GM21619 (cell line): Measurements from ENCODE around the gene ARL8A.
A peak's percentile ranks its signal among the peaks of the same experiment; 100 is the strongest.
"Not testable (repeated sequence)": the region's sequence is repeated elsewhere in the genome, so short reads cannot be mapped to it uniquely, and the experiment has no call there.

Experiments
- ATAC-seq: cut with Tn5 transposase; IDR thresholded peaks from one replicate; pipeline ENCODE4 v1.9.1; 2021; ENCODE audit not compliant: unreplicated experiment

Gene ARL8A

GRCh38 chr1:202143011-202143767 is 1.3 kb downstream of the ARL8A start:
- peak; percentile 10 for ATAC-seq

- not testable (repeated sequence) for ATAC-seq
These were observed 3.1 kb downstream of the ARL8A start for GRCh38 chr1:202141468-202141867.

- no peak for ATAC-seq
These were observed 3.7 kb downstream of the ARL8A start for GRCh38 chr1:202140833-202141232.

GRCh38 chr1:202135221-202135721 is 9.3 kb downstream of the ARL8A start:
- no peak for ATAC-seq

- no peak for ATAC-seq
These were observed 9.8 kb downstream of the ARL8A start for GRCh38 chr1:202134645-202135172.

GRCh38 chr1:202133989-202134388 is 10.5 kb downstream of the ARL8A start:
- ATAC-seq = no peak

- ATAC-seq = no peak
These were observed 11.0 kb downstream of the ARL8A start for GRCh38 chr1:202133496-202133895.

- ATAC-seq = no peak
These were observed 11.5 kb downstream of the ARL8A start for GRCh38 chr1:202133001-202133400.

- no peak for ATAC-seq
These were observed 12.3 kb downstream of the ARL8A start for GRCh38 chr1:202131956-202132821.

- ATAC-seq = no peak
These were observed 13.6 kb downstream of the ARL8A start for GRCh38 chr1:202130816-202131522.

GRCh38 chr1:202130297-202130721 is 14.2 kb downstream of the ARL8A start:
- ATAC-seq = no peak

- no peak for ATAC-seq
These were observed 14.9 kb downstream of the ARL8A start for GRCh38 chr1:202129453-202130296.

- ATAC-seq = no peak
These were observed 16.5 kb downstream of the ARL8A start for GRCh38 chr1:202127836-202128622.

GRCh38 chr1:202127061-202127460 is 17.5 kb downstream of the ARL8A start:
- ATAC-seq = no peak

GRCh38 chr1:202126426-202126825 is 18.1 kb downstream of the ARL8A start:
- ATAC-seq = no peak

- ATAC-seq = no peak
These were observed 18.9 kb downstream of the ARL8A start for GRCh38 chr1:202125611-202126010.

- ATAC-seq = no peak
These were observed 20.4 kb downstream of the ARL8A start for GRCh38 chr1:202124142-202124541.

- no peak for ATAC-seq
These were observed 21.2 kb downstream of the ARL8A start for GRCh38 chr1:202123336-202123813.

GRCh38 chr1:202122639-202123335 is 21.8 kb downstream of the ARL8A start, which contains the start of gene GPR37L1:
GPR37L1 (plus strand) TSS chr1:202122917; CDS start chr1:202122964, 47 bp downstream.
- no peak for ATAC-seq
